Measurements from ENCODE around the gene SFMBT1. TPM values are rescaled to one million over a fixed set of nuclear protein-coding genes. Genes with fewer than 3 reads are reported as not detected.

SFMBT1 gene
- total RNA-seq, 1 donor, result 34.1 TPM

DNA sequence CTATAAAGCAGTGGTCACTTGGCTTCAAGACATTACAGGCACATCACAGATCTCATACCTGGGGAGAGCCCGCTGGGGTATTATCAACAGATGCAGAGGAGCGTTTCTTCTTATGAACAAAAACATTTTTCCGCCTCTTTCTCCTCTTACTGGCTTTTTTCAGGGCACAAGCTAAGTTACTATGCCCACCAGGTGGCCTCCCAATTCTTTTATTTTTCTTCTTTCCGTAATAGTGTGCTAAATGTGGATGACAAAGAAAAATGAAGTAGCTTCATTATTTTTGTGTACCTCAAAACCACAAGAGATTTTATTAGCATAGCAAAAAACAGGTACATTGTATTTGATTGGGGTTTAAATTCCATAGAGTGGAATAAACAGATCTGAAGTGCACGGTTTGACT is 138.4 kb downstream of the SFMBT1 start:
- Histone ChIP-seq H3K27me3 (ENCODE audit: insufficient read depth, low read length) (no peaks in the 10 kb centered on the region), H3K4me3 (ENCODE audit: low read length) (no peak overlapping the region), H3K4me1 (ENCODE audit: insufficient read depth, low read length) (no peaks in the 10 kb centered on the region), H3K9me3 (ENCODE audit: low read depth, low read length) (no peaks in the 10 kb centered on the region)

DNA sequence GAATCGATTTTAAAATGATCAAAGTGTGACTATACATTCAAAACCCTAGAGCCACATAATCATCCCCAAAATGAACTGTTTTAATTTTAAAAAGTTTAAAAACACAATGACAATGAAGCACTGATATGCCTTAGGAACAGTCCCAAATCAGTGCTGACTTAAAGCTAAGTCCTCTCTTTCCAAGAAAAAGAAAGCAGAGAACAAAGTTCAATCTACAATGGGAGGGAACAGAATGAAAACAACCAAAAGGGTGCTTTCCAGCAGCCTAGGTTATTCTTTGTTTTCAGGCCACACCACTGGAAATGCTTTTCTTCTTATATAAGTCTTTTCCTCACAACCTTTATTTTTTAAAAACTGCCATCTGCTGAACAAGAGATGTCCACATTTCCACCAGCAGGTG is 141.3 kb downstream of the SFMBT1 start:
- no peaks in the 10 kb centered on the region for H3K4me1 ChIP-seq (ENCODE audit: insufficient read depth, low read length)
- no peaks in the 10 kb centered on the region for H3K9me3 ChIP-seq (ENCODE audit: low read depth, low read length)
- H3K27me3 ChIP-seq (ENCODE audit: insufficient read depth, low read length), result no peaks in the 10 kb centered on the region
- no peak overlapping the region for H3K4me3 ChIP-seq (ENCODE audit: low read length)

- Histone ChIP-seq H3K4me1 (ENCODE audit: insufficient read depth, low read length) (no peaks in the 10 kb centered on the region), H3K4me3 (ENCODE audit: low read length) (no peak overlapping the region), H3K27me3 (ENCODE audit: insufficient read depth, low read length) (no peaks in the 10 kb centered on the region), H3K9me3 (ENCODE audit: low read depth, low read length) (no peaks in the 10 kb centered on the region)
Measured at GRCh38 chr3:52904000-52904399, 141.9 kb downstream of the SFMBT1 start.

GRCh38 chr3:52897130-52898122 is 148.4 kb downstream of the SFMBT1 start, which contains the start of gene STIMATE:
STIMATE (minus strand) TSS chr3:52897548; CDS start chr3:52897450, 98 bp downstream.
- H3K9me3 ChIP-seq (ENCODE audit: low read depth, low read length), result no peaks in the 10 kb centered on the region
- H3K27me3 ChIP-seq (ENCODE audit: insufficient read depth, low read length), result no peaks in the 10 kb centered on the region
- peak within 1 kb of the TSS; percentile 80 for H3K4me3 ChIP-seq (ENCODE audit: low read length)
- peaks cover 52% of the 10 kb centered on the region for H3K4me1 ChIP-seq (ENCODE audit: insufficient read depth, low read length)

GRCh38 chr3:52896613-52897012 is 149.3 kb downstream of the SFMBT1 start:
- Histone ChIP-seq H3K4me1 (ENCODE audit: insufficient read depth, low read length) (peaks cover 60% of the 10 kb centered on the region), H3K4me3 (ENCODE audit: low read length) (peak overlapping the region; percentile 80), H3K9me3 (ENCODE audit: low read depth, low read length) (no peaks in the 10 kb centered on the region), H3K27me3 (ENCODE audit: insufficient read depth, low read length) (no peaks in the 10 kb centered on the region)

DNA sequence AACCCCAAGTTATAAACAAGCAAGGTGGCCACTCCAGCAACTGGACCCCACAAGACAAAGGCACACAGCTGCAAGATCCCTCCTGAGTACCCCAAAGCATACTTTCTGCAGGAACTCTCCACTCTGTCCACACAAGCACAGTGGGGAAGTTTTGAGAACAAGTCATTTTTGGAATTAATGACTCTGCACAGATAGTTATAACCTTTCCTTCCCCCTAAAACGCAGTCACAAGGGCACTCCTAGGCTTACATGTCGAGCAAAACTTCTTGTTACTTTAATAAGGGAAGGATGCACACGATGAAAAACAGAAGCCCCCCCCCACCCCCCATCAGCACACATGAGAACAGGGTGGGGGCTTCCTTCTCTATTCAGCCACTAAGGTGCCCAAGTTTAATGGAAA is 149.7 kb downstream of the SFMBT1 start:
- Histone ChIP-seq H3K4me3 (ENCODE audit: low read length) (peak overlapping the region; percentile 80), H3K4me1 (ENCODE audit: insufficient read depth, low read length) (peaks cover 65% of the 10 kb centered on the region), H3K27me3 (ENCODE audit: insufficient read depth, low read length) (no peaks in the 10 kb centered on the region), H3K9me3 (ENCODE audit: low read depth, low read length) (no peaks in the 10 kb centered on the region)

GRCh38 chr3:52895418-52895817 is 150.5 kb downstream of the SFMBT1 start:
- Histone ChIP-seq H3K9me3 (ENCODE audit: low read depth, low read length) (no peaks in the 10 kb centered on the region), H3K27me3 (ENCODE audit: insufficient read depth, low read length) (no peaks in the 10 kb centered on the region), H3K4me3 (ENCODE audit: low read length) (no peak overlapping the region), H3K4me1 (ENCODE audit: insufficient read depth, low read length) (peaks cover 71% of the 10 kb centered on the region)

DNA sequence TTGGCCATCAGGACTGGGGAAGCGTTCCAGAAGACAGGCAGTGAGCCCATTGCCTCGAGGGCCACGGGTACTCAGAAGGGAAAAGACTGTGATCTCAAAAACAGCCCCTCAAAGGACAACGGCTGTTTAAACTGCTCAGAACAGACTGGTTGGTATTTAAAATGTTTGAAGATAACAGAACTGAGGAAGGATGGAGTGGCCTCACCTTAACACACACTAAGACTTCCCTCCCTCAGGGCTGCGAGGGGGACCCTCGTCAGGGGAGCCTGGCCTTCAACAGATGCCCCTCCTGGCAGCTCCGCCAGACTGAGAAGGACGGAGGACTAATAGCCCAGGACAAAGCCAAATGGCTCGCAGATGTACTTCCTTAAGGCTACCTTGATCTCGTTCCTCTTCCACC is 151.1 kb downstream of the SFMBT1 start:
- peaks cover 71% of the 10 kb centered on the region for H3K4me1 ChIP-seq (ENCODE audit: insufficient read depth, low read length)
- no peaks in the 10 kb centered on the region for H3K9me3 ChIP-seq (ENCODE audit: low read depth, low read length)
- H3K4me3 ChIP-seq (ENCODE audit: low read length), result no peak overlapping the region
- H3K27me3 ChIP-seq (ENCODE audit: insufficient read depth, low read length), result no peaks in the 10 kb centered on the region

GRCh38 chr3:52893723-52894122 is 152.2 kb downstream of the SFMBT1 start:
- H3K4me1 ChIP-seq (ENCODE audit: insufficient read depth, low read length), result peaks cover 71% of the 10 kb centered on the region
- no peaks in the 10 kb centered on the region for H3K9me3 ChIP-seq (ENCODE audit: low read depth, low read length)
- H3K27me3 ChIP-seq (ENCODE audit: insufficient read depth, low read length), result no peaks in the 10 kb centered on the region
- H3K4me3 ChIP-seq (ENCODE audit: low read length), result no peak overlapping the region

DNA sequence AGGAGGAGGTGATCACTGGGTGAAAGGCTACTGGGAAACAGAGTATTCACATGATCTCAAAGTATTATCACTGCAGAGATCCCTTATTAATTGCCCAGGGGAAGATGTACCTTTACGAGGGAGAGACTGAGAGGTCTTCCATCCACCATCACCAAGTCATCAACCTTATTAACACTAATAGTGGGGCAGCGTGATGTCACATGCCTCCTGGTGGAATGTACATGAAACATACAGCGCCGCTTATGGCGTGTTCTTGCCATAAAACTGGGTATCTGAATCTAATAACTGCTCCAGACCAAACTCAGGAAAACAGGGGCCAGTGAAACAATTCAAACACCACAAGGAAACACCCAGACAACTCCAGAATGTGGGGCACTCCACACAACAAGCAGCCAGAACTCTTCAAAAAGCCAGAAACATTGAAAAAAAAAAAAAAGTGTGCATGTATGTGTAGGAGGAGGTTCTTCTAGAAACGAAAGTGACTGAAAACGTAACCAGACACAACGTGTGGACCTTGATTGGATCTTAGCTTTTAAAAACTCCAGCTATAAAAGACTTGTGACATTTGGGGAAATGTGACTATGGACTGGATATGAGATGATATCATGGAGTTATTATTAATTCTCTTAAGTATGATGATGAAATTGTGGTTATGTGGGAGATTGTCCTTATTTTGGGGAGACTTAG is 153.1 kb downstream of the SFMBT1 start:
- H3K9me3 ChIP-seq (ENCODE audit: low read depth, low read length), result no peaks in the 10 kb centered on the region
- peaks cover 68% of the 10 kb centered on the region for H3K4me1 ChIP-seq (ENCODE audit: insufficient read depth, low read length)
- no peaks in the 10 kb centered on the region for H3K27me3 ChIP-seq (ENCODE audit: insufficient read depth, low read length)
- H3K4me3 ChIP-seq (ENCODE audit: low read length), result no peak overlapping the region

DNA sequence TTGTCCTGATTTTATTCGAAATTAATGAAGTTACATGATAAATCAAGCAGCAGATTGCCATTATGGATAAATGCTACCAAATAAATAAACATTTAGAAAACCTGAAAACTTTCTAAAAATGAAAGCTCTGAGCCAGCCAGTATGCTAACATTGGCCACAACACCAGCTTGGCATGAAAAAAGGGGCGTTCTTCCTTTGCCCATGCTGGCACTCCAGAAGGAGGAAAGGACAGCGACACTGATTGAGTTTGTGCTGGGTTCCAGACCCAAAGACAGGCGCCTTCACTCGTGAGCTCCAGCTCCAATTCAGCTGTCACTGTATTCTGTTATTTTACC is 153.6 kb downstream of the SFMBT1 start:
- H3K4me1 ChIP-seq (ENCODE audit: insufficient read depth, low read length), result peaks cover 65% of the 10 kb centered on the region

GRCh38 chr3:52891615-52892081 is 154.2 kb downstream of the SFMBT1 start:
- H3K27me3 ChIP-seq (ENCODE audit: insufficient read depth, low read length), result no peaks in the 10 kb centered on the region
- H3K9me3 ChIP-seq (ENCODE audit: low read depth, low read length), result no peaks in the 10 kb centered on the region
- peaks cover 61% of the 10 kb centered on the region for H3K4me1 ChIP-seq (ENCODE audit: insufficient read depth, low read length)
- H3K4me3 ChIP-seq (ENCODE audit: low read length), result no peak overlapping the region

More for the DNA sequence above, 153.6 kb downstream of the SFMBT1 start:
- H3K9me3 ChIP-seq (ENCODE audit: low read depth, low read length), result no peaks in the 10 kb centered on the region
- no peaks in the 10 kb centered on the region for H3K27me3 ChIP-seq (ENCODE audit: insufficient read depth, low read length)
- no peak overlapping the region for H3K4me3 ChIP-seq (ENCODE audit: low read length)

GRCh38 chr3:52891164-52891563 is 154.7 kb downstream of the SFMBT1 start:
- H3K4me1 ChIP-seq (ENCODE audit: insufficient read depth, low read length), result peaks cover 56% of the 10 kb centered on the region
- no peak overlapping the region for H3K4me3 ChIP-seq (ENCODE audit: low read length)
- no peaks in the 10 kb centered on the region for H3K27me3 ChIP-seq (ENCODE audit: insufficient read depth, low read length)
- H3K9me3 ChIP-seq (ENCODE audit: low read depth, low read length), result no peaks in the 10 kb centered on the region

GRCh38 chr3:52890735-52891134 is 155.1 kb downstream of the SFMBT1 start:
- H3K4me1 ChIP-seq (ENCODE audit: insufficient read depth, low read length), result peaks cover 51% of the 10 kb centered on the region
- H3K9me3 ChIP-seq (ENCODE audit: low read depth, low read length), result no peaks in the 10 kb centered on the region
- H3K4me3 ChIP-seq (ENCODE audit: low read length), result no peak overlapping the region
- H3K27me3 ChIP-seq (ENCODE audit: insufficient read depth, low read length), result no peaks in the 10 kb centered on the region

DNA sequence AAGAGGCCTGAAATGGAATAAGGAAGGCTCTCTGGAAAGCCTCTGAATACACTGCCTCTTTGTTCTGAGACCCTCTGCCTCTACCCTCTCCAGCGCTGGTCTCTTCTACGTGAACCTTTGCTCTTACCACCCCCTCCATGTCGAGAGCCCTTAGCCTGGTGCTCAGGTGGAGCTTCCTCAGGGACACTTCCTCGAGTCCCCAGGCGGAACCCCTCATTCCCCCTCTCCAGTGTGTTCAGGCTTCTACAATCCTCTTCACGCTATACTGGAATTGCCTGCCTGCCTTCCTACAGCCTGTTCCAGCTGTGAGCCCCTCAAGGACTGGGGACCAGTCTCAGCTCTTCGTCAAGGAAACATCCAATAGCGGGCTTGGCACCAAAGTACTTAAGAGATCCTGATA is 156.0 kb downstream of the SFMBT1 start:
- no peaks in the 10 kb centered on the region for H3K9me3 ChIP-seq (ENCODE audit: low read depth, low read length)
- H3K4me1 ChIP-seq (ENCODE audit: insufficient read depth, low read length), result peaks cover 43% of the 10 kb centered on the region
- no peak overlapping the region for H3K4me3 ChIP-seq (ENCODE audit: low read length)
- H3K27me3 ChIP-seq (ENCODE audit: insufficient read depth, low read length), result no peaks in the 10 kb centered on the region
